ENCODE results near the gene CMC2.
A peak's percentile ranks its signal among the peaks of the same experiment; 100 is the strongest.

Gene CMC2

DNA sequence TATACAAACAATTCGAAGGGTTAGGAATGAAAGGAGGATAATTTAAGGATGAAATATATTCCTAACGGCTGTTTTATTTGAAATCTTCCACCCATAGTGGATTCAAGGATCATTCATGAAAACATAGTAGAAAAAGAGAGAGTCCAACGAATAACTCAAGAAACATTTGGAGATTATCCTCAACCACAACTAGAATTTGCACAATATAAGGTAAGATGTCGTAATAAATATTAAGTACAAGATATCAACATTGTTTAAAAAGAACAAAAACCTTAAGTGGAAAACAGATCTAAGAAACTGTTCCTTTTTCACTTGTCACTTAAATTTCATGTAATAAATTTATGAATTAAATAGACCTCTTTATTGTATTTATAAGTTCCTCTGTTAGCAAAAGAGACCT lies 19.7 kb upstream of the CMC2 start:
- Histone ChIP-seq H3K4me3 (ENCODE audit: low read length) (no peak overlapping the region), H3K4me1 (ENCODE audit: control insufficient read depth, insufficient read depth, low read length) (no peaks in the 10 kb centered on the region), H3K9me3 (ENCODE audit: control insufficient read depth, low read length) (no peaks in the 10 kb centered on the region), H3K27me3 (replicated peaks; ENCODE audit: control insufficient read depth, insufficient read depth, low read length) (no peaks in the 10 kb centered on the region), H3K36me3 (ENCODE audit: control insufficient read depth, insufficient read depth, low read length, severe bottlenecking) (peaks cover 41% of the 10 kb centered on the region), H3K9ac (ENCODE audit: low read length) (no peak overlapping the region)
- no peak for DNase-seq (ENCODE audit: low read depth)

DNA sequence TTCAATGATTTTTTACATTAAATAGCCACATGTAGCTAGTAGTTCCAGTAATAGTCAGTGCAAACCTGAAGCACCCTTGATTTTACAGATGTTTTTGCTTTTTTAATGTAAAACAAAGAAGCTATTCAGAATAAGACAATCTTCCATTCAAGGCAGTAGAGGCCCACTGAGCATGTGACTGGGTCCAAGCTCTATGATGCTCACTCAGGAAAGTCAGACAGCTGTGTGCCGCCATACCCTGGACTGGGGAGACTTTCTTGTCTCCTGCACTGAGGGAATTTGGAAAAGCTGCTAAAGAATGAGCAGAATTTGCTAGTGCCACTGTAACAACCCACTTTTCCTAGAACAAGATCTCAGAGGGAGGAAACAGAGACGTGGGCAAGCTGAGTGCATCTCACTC lies 11.8 kb upstream of the CMC2 start:
- no peak overlapping the region for H3K4me3 ChIP-seq (ENCODE audit: low read length)
- H3K27me3 ChIP-seq (replicated peaks; ENCODE audit: control insufficient read depth, insufficient read depth, low read length), result no peaks in the 10 kb centered on the region
- DNase-seq (ENCODE audit: low read depth), result no peak
- H3K36me3 ChIP-seq (ENCODE audit: control insufficient read depth, insufficient read depth, low read length, severe bottlenecking), result peaks cover 85% of the 10 kb centered on the region
- H3K9ac ChIP-seq (ENCODE audit: low read length), result no peak overlapping the region
- H3K4me1 ChIP-seq (ENCODE audit: control insufficient read depth, insufficient read depth, low read length), result peaks cover 7% of the 10 kb centered on the region
- no peaks in the 10 kb centered on the region for H3K9me3 ChIP-seq (ENCODE audit: control insufficient read depth, low read length)

DNA sequence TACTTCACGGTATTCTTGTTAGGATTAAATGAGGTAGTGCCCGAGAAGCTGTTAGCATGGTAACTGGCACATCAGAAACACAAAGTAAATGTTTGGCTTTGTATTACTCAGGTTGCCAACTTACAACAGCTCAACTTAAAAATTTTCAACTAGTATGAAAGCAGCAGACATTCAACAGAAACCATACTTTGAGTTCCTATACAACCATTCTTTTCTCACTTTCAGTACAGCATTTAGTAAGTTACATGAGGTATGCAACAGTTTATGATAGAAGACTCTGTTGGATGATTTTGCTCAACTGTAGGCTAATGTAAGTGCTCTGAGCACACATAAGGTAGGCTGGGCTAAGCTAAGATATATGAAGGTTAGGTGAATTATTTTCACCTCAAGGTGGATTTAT lies 8.0 kb upstream of the CMC2 start:
- DNase-seq (ENCODE audit: low read depth), result no peak
- no peaks in the 10 kb centered on the region for H3K9me3 ChIP-seq (ENCODE audit: control insufficient read depth, low read length)
- no peak overlapping the region for H3K9ac ChIP-seq (ENCODE audit: low read length)
- no peaks in the 10 kb centered on the region for H3K27me3 ChIP-seq (replicated peaks; ENCODE audit: control insufficient read depth, insufficient read depth, low read length)
- peaks cover 7% of the 10 kb centered on the region for H3K4me1 ChIP-seq (ENCODE audit: control insufficient read depth, insufficient read depth, low read length)
- no peak overlapping the region for H3K4me3 ChIP-seq (ENCODE audit: low read length)
- H3K36me3 ChIP-seq (ENCODE audit: control insufficient read depth, insufficient read depth, low read length, severe bottlenecking), result peaks cover 66% of the 10 kb centered on the region

DNA sequence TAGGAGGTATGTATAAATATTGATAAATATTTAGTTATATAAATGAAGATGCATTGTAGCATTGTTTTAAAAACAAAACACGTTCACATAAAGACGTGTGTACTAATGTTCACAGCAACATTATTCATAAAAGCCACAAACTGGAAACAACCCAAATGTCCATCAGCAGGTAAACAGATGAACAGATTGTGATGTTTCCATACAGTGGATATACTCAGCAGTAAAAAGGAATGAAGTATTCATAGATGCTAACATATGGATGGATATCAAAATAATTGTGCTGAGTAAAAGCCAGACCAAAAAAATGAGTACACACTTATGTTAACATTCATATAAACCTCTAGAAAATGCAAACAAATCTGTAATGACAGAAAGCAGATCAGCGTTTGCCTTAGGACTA lies 6.3 kb upstream of the CMC2 start:
- no peaks in the 10 kb centered on the region for H3K9me3 ChIP-seq (ENCODE audit: control insufficient read depth, low read length)
- DNase-seq (ENCODE audit: low read depth), result no peak
- no peak overlapping the region for H3K9ac ChIP-seq (ENCODE audit: low read length)
- peaks cover 51% of the 10 kb centered on the region for H3K36me3 ChIP-seq (ENCODE audit: control insufficient read depth, insufficient read depth, low read length, severe bottlenecking)
- peaks cover 7% of the 10 kb centered on the region for H3K4me1 ChIP-seq (ENCODE audit: control insufficient read depth, insufficient read depth, low read length)
- no peaks in the 10 kb centered on the region for H3K27me3 ChIP-seq (replicated peaks; ENCODE audit: control insufficient read depth, insufficient read depth, low read length)
- no peak overlapping the region for H3K4me3 ChIP-seq (ENCODE audit: low read length)

DNA sequence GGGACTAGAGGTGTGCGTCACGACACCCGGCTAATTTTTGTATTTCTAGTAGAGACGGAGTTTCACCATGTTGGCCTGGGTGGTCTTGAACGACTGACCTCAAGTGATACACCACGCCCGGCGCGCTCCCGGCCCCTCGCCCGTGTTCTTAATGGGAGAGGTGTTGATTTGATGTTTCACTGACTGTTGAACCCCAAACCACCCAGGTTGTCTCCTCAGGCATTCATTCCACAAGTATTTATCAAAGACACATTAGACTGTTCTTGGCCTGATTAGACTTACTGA lies 1.8 kb upstream of the CMC2 start:
- no peak for DNase-seq (ENCODE audit: low read depth)
- H3K4me3 ChIP-seq (ENCODE audit: low read length), result peak overlapping the region; percentile 94
- no peaks in the 10 kb centered on the region for H3K27me3 ChIP-seq (replicated peaks; ENCODE audit: control insufficient read depth, insufficient read depth, low read length)
- H3K36me3 ChIP-seq (ENCODE audit: control insufficient read depth, insufficient read depth, low read length, severe bottlenecking), result peaks cover 15% of the 10 kb centered on the region
- peaks cover 25% of the 10 kb centered on the region for H3K4me1 ChIP-seq (ENCODE audit: control insufficient read depth, insufficient read depth, low read length)
- peak overlapping the region; percentile 100 for H3K9ac ChIP-seq (ENCODE audit: low read length)
- no peaks in the 10 kb centered on the region for H3K9me3 ChIP-seq (ENCODE audit: control insufficient read depth, low read length)

DNA sequence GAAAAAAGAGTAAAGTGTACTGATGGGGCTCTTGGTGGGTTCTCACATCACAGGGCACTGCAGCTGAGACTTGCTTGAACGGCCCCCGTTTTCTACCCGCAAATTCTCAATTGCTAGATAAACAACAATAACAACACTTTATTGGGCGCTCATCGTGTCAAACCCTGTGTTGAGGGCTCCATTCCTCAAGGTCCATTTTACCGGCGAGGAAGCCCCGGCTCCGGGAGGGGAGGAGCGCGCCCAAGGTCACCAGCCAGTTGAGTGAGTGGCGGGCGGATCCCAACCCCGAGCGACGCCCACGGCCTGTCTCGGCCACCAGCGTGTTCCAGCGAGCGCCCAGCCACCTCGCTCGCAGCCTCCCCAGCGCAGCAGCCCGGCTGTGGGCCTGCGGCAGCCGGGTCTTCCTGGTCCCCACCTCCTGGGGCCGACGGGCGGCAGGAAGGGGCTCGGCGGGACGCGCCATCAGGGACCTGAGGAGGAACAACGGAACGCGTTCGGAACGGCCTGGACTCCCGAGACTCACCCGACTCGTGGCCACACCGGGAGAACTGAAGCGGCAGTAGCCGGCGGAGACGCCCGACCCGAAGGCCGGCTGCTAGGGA lies 373 bp downstream of the CMC2 start:
- Histone ChIP-seq H3K9ac (ENCODE audit: low read length) (peak overlapping the region; percentile 100), H3K27me3 (replicated peaks; ENCODE audit: control insufficient read depth, insufficient read depth, low read length) (no peaks in the 10 kb centered on the region), H3K4me1 (ENCODE audit: control insufficient read depth, insufficient read depth, low read length) (peaks cover 31% of the 10 kb centered on the region), H3K36me3 (ENCODE audit: control insufficient read depth, insufficient read depth, low read length, severe bottlenecking) (no peaks in the 10 kb centered on the region), H3K4me3 (ENCODE audit: low read length) (peak overlapping the region; percentile 94), H3K9me3 (ENCODE audit: control insufficient read depth, low read length) (no peaks in the 10 kb centered on the region)
- peak; percentile 80 for DNase-seq (ENCODE audit: low read depth)

DNA sequence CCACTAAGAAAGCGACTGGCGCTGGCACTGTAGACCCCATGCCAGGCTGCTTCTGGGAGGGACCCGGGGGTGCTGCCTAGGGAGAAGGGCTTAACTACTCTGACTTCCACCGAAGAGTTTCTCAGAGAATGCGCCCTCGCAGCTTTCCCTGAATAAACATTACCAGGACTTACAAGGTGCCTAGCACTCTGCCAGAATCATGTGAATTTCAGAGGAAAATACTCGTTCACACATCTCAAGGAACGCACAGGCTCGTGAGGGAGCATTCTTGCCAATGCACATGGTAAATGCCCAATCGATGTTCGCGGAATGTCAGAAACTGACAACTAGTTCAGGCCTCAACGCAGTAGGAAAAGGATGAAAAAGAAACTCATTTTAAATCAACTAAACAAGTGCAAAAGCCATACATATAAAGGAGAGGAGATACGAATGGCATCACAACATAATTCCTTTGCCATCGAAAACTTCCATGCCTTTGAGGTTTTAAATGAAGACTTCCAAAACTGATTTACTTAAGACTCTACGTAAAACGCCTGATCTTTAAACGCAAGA lies 999 bp downstream of the CMC2 start:
- H3K36me3 ChIP-seq (ENCODE audit: control insufficient read depth, insufficient read depth, low read length, severe bottlenecking), result no peaks in the 10 kb centered on the region
- peaks cover 31% of the 10 kb centered on the region for H3K4me1 ChIP-seq (ENCODE audit: control insufficient read depth, insufficient read depth, low read length)
- H3K9me3 ChIP-seq (ENCODE audit: control insufficient read depth, low read length), result no peaks in the 10 kb centered on the region
- H3K9ac ChIP-seq (ENCODE audit: low read length), result peak overlapping the region; percentile 100
- peak overlapping the region; percentile 94 for H3K4me3 ChIP-seq (ENCODE audit: low read length)
- DNase-seq (ENCODE audit: low read depth), result peak; percentile 40
- no peaks in the 10 kb centered on the region for H3K27me3 ChIP-seq (replicated peaks; ENCODE audit: control insufficient read depth, insufficient read depth, low read length)

DNA sequence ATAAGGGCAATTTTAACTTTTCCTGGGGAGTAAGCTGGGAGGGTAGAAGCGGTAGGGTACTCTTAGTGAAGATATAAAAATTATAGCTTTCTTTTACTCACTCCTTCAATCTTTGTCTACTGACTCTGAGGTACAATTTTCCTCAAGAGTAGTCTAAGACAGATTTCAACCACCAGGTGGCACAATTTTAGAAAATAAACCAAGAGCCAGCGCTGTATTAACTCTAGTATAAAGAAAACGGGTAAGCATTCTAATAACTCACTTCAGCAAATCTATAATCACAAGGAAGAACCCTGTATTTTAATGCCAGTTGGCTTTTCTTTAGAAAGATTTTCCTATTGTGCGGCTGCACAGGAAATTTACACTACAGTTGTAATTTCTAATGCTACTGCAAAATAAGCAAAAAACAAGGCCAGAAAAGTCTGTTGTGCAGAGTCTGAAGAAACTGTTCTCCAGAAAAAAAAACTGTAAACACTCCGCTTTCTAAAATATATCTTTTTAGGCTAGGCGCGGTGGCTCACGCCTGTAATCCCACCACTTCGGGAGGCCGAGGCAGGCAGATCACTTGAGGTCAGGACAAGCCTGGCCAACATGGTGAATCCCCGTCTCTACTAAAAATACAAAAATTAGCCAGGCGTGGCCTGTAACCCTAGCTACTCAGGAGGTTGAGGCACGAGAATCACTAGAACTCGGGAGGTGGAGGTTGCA lies 1.9 kb downstream of the CMC2 start:
- Histone ChIP-seq H3K9ac (ENCODE audit: low read length) (peak overlapping the region; percentile 64), H3K27me3 (replicated peaks; ENCODE audit: control insufficient read depth, insufficient read depth, low read length) (no peaks in the 10 kb centered on the region), H3K4me3 (ENCODE audit: low read length) (peak overlapping the region; percentile 62), H3K4me1 (ENCODE audit: control insufficient read depth, insufficient read depth, low read length) (peaks cover 31% of the 10 kb centered on the region), H3K9me3 (ENCODE audit: control insufficient read depth, low read length) (no peaks in the 10 kb centered on the region), H3K36me3 (ENCODE audit: control insufficient read depth, insufficient read depth, low read length, severe bottlenecking) (no peaks in the 10 kb centered on the region)
- peak; percentile 93 for DNase-seq (ENCODE audit: low read depth)

DNA sequence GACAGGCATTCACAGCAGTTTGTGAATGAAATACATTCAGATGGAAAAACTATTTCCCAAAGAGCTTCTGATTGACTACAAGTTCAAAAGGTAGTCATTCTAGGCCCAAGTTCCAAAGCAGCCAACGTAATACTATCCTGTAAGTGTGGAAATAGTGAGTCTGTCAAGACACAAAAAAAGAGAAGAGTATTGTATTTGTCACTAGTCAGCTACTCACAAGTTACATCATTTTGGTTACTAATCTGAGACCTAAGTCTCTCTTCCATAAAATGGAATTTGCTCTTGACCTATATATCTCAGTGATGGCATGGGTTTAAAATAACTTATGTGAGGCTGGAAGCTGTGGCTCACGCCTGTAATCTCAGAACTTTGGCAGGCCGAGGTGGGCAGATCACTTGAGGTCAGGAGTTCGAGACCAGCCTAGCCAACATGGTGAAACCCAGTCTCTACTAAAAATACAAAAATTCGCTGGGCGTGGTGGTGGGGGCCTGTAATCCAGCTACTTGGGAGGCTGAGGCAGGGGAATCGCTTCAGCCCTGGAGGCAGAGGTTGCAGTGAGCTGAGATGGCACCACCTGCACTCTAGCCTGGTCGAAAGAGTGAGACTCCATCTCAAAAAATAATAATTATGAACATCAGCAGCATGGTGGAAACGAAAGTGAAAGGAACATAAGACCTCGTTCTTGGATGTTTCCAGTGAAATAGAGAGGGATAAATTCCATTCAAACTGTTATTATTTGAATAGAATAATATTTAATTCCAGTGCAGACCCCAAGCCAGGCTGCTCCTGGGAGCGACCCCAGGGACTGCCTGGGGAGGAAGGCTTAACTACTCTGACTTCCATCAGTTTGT lies 2.9 kb downstream of the CMC2 start:
- peak; percentile 33 for DNase-seq (ENCODE audit: low read depth)
- H3K9ac ChIP-seq (ENCODE audit: low read length), result peak overlapping the region; percentile 64
- H3K27me3 ChIP-seq (replicated peaks; ENCODE audit: control insufficient read depth, insufficient read depth, low read length), result no peaks in the 10 kb centered on the region
- peak overlapping the region; percentile 58 for H3K4me3 ChIP-seq (ENCODE audit: low read length)
- no peaks in the 10 kb centered on the region for H3K9me3 ChIP-seq (ENCODE audit: control insufficient read depth, low read length)
- H3K4me1 ChIP-seq (ENCODE audit: control insufficient read depth, insufficient read depth, low read length), result peaks cover 31% of the 10 kb centered on the region
- no peaks in the 10 kb centered on the region for H3K36me3 ChIP-seq (ENCODE audit: control insufficient read depth, insufficient read depth, low read length, severe bottlenecking)

DNA sequence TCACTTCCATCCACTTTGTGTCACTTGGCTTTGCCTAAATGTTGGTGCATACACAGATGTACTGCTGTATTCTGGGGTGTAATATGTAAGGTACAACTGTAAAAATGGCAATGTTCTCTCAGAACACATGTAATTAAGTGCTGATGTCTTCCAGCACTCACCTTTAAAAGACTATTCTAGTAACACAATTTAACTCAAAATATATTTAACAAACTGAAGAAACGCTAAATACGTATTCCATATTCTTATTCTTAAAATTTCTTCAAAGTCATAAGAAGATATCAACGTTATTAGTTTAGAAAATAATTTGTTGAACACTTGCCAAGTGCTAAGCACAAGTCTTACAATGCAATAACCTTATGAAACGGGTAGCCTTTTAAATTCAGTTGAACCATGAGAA lies 3.6 kb downstream of the CMC2 start:
- Histone ChIP-seq H3K27me3 (replicated peaks; ENCODE audit: control insufficient read depth, insufficient read depth, low read length) (no peaks in the 10 kb centered on the region), H3K4me3 (ENCODE audit: low read length) (peak overlapping the region; percentile 9), H3K4me1 (ENCODE audit: control insufficient read depth, insufficient read depth, low read length) (peaks cover 31% of the 10 kb centered on the region), H3K36me3 (ENCODE audit: control insufficient read depth, insufficient read depth, low read length, severe bottlenecking) (no peaks in the 10 kb centered on the region), H3K9me3 (ENCODE audit: control insufficient read depth, low read length) (no peaks in the 10 kb centered on the region), H3K9ac (ENCODE audit: low read length) (peak overlapping the region; percentile 29)
- DNase-seq (ENCODE audit: low read depth), result no peak

DNA sequence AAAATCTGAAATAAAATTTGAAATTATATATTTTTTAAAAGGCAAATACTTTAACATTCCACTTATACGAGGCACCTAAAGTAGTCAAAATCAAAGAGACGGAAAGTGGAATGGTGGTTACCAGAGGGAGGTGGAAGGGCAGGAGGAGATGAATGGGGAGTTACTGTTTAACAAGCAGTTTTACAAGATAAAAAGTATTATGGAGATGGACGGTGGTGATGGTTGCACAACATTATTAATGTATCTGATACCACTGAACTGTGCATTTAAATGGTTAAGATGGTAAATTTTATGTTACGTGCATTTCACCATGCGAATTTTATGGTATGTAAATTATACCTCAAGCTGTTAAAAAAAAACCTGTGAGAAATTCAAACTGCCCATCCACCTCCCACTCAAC lies 5.4 kb downstream of the CMC2 start:
- no peak for DNase-seq (ENCODE audit: low read depth)
- no peaks in the 10 kb centered on the region for H3K36me3 ChIP-seq (ENCODE audit: control insufficient read depth, insufficient read depth, low read length, severe bottlenecking)
- no peak overlapping the region for H3K9ac ChIP-seq (ENCODE audit: low read length)
- no peaks in the 10 kb centered on the region for H3K9me3 ChIP-seq (ENCODE audit: control insufficient read depth, low read length)
- no peaks in the 10 kb centered on the region for H3K27me3 ChIP-seq (replicated peaks; ENCODE audit: control insufficient read depth, insufficient read depth, low read length)
- H3K4me3 ChIP-seq (ENCODE audit: low read length), result no peak overlapping the region
- H3K4me1 ChIP-seq (ENCODE audit: control insufficient read depth, insufficient read depth, low read length), result peaks cover 41% of the 10 kb centered on the region

All from adipocyte (in vitro differentiated cells).